Superior temporal gyrus (tissue), 1 donor: Measurements from ENCODE around the gene RPL29.
"Not testable (repeated sequence)": the region's sequence is repeated elsewhere in the genome, so short reads cannot be mapped to it uniquely, and the experiment has no call there.

Experiments used
- DNase-seq: peaks from one replicate; pipeline ENCODE4 v3.0.0-alpha.2; 2016; ENCODE audit errors: extremely low spot score

Gene RPL29

GRCh38 chr3:51995346-51996163 is at the start of gene RPL29:
RPL29 (minus strand) TSS chr3:51995895; CDS start chr3:51995461, 434 bp downstream.
- peak; percentile 97 for DNase-seq

- DNase-seq, result no peak
Observed at GRCh38 chr3:52044869-52045619, 49.3 kb upstream of the RPL29 start.

- no peak for DNase-seq
Observed at GRCh38 chr3:52043750-52044149, 48.1 kb upstream of the RPL29 start.

- not testable (repeated sequence) for DNase-seq
Observed at GRCh38 chr3:52043039-52043438, 47.3 kb upstream of the RPL29 start.

- peak; percentile 89 for DNase-seq
Observed at GRCh38 chr3:52041118-52041731, 45.5 kb upstream of the RPL29 start.

GRCh38 chr3:52040600-52040999 is 44.9 kb upstream of the RPL29 start:
- no peak for DNase-seq

- DNase-seq, result peak; percentile 99
Observed at GRCh38 chr3:52039846-52040245, 44.2 kb upstream of the RPL29 start.

- peak; percentile 70 for DNase-seq
Observed at GRCh38 chr3:52039426-52039825, 43.7 kb upstream of the RPL29 start.

GRCh38 chr3:52038227-52038626 is 42.5 kb upstream of the RPL29 start:
- DNase-seq, result no peak

GRCh38 chr3:52037291-52037690 is 41.6 kb upstream of the RPL29 start:
- DNase-seq, result no peak

- DNase-seq, result no peak
Observed at GRCh38 chr3:52036829-52037228, 41.1 kb upstream of the RPL29 start.

GRCh38 chr3:52036222-52036694 is 40.6 kb upstream of the RPL29 start:
- no peak for DNase-seq

- no peak for DNase-seq
Observed at GRCh38 chr3:52034651-52035050, 39.0 kb upstream of the RPL29 start.

GRCh38 chr3:52034212-52034611 is 38.5 kb upstream of the RPL29 start:
- DNase-seq, result no peak

GRCh38 chr3:52033748-52034147 is 38.1 kb upstream of the RPL29 start:
- not testable (repeated sequence) for DNase-seq

- DNase-seq, result no peak
Observed at GRCh38 chr3:52032702-52033408, 37.2 kb upstream of the RPL29 start.

GRCh38 chr3:52031896-52032295 is 36.2 kb upstream of the RPL29 start:
- DNase-seq, result no peak

- DNase-seq, result no peak
Observed at GRCh38 chr3:52030714-52031310, 35.1 kb upstream of the RPL29 start.

GRCh38 chr3:52029535-52029934 is 33.8 kb upstream of the RPL29 start:
- DNase-seq, result no peak

GRCh38 chr3:52029053-52029452 is 33.4 kb upstream of the RPL29 start:
- DNase-seq, result no peak

GRCh38 chr3:52028572-52028971 is 32.9 kb upstream of the RPL29 start:
- DNase-seq, result peak; percentile 85
